Upper lobe of left lung (tissue), 6 donors: ENCODE measurements around the gene KIAA2012. TPM values are rescaled to one million over a fixed set of nuclear protein-coding genes. Genes with fewer than 3 reads are reported as not detected.

ENCODE experiments used
- ATAC-seq, 2 donors: fragments of 200-7000 bp; cut with Tn5 transposase; one replicate each; pipeline ENCODE4 v1.9.1; 2022; ENCODE audit warnings: mild to moderate bottlenecking in 2 of 2, moderate library complexity in 2 of 2; ENCODE audit not compliant: low FRiP score in 2 of 2
- DNase-seq, 2 donors: peaks; one replicate each; pipeline ENCODE4 v3.0.0-alpha.2; 2019 to 2020
- H3K27ac ChIP-seq, 4 donors: fragments of 200-600 bp; sonication (generic); one replicate each; pipeline ENCODE4 v1.5.1; 2016 to 2019
- H3K27me3 ChIP-seq, 4 donors: fragments of 200-600 bp; sonication (generic); one replicate each; pipeline ENCODE4 v1.5.1; 2017 to 2019
- H3K36me3 ChIP-seq, 4 donors: fragments of 200-600 bp; sonication (generic); one replicate each; pipeline ENCODE4 v1.5.1; 2016 to 2019
- H3K4me1 ChIP-seq, 4 donors: fragments of 200-600 bp; sonication (generic); one replicate each; pipeline ENCODE4 v1.5.1; 2018 to 2019
- H3K4me3 ChIP-seq, 4 donors: fragments of 200-600 bp; sonication (generic); one replicate each; pipeline ENCODE4 v1.5.1; 2017 to 2019; ENCODE audit warnings: mild to moderate bottlenecking in 2 of 4, moderate library complexity in 1 of 4
- H3K9me3 ChIP-seq, 4 donors: fragments of 200-600 bp; sonication (generic); one replicate each; pipeline ENCODE4 v1.5.1; 2018 to 2019
- CTCF ChIP-seq, 6 experiments: fragments of 450-650 bp in 4 of 6; fragments of 200-600 bp in 2 of 6; sonication (generic) in 2 of 6; IDR thresholded peaks; one replicate each; pipeline ENCODE4 v1.5.1; 2016 to 2019; ENCODE audit warnings: antibody characterized with exemption in 6 of 6
- EP300 ChIP-seq, 4 donors: sonication (generic); formaldehyde crosslinking; IDR thresholded peaks; one replicate each; pipeline ENCODE4 v1.5.1; 2017; ENCODE audit warnings: antibody characterized with exemption in 4 of 4, control low read depth in 2 of 4
- POLR2A ChIP-seq, 4 donors: fragments of 450-650 bp; IDR thresholded peaks; one replicate each; pipeline ENCODE4 v1.5.1; 2016 to 2017; ENCODE audit warnings: antibody characterized with exemption in 4 of 4, mild to moderate bottlenecking in 2 of 4
- POLR2AphosphoS5 ChIP-seq, 2 donors: sonication (generic); formaldehyde crosslinking; IDR thresholded peaks; one replicate each; pipeline ENCODE4 v1.5.1; 2017; ENCODE audit warnings: antibody characterized with exemption in 2 of 2
- WGBS, 2 donors: methylation state at CpG; one replicate each; pipeline ENCODE4 v1.1.5; 2017 to 2018; 5-methylcytosine and 5-hydroxymethylcytosine counted together
- total RNA-seq, 6 donors: library from RNA; depleted of rRNA in 4 of 6; stranded (reverse); fragments of >200 nt in 4 of 6; gene quantifications; one replicate each; pipeline versions ENCODE4 v1.1.0 to v1.2.1, GENCODE V29; 2016 to 2021
- donor health status: DM: no; HTN: no; CAD: no; lungs with moderate emphysema.
- donor health status: DM: no; HTN: yes; CAD: no; lungs with severe emphysema.

KIAA2012 gene
- total RNA-seq, 6 donors from 2014 or later: 0.74 to 13.3 (median 2.2) TPM; not detected in 1

DNA sequence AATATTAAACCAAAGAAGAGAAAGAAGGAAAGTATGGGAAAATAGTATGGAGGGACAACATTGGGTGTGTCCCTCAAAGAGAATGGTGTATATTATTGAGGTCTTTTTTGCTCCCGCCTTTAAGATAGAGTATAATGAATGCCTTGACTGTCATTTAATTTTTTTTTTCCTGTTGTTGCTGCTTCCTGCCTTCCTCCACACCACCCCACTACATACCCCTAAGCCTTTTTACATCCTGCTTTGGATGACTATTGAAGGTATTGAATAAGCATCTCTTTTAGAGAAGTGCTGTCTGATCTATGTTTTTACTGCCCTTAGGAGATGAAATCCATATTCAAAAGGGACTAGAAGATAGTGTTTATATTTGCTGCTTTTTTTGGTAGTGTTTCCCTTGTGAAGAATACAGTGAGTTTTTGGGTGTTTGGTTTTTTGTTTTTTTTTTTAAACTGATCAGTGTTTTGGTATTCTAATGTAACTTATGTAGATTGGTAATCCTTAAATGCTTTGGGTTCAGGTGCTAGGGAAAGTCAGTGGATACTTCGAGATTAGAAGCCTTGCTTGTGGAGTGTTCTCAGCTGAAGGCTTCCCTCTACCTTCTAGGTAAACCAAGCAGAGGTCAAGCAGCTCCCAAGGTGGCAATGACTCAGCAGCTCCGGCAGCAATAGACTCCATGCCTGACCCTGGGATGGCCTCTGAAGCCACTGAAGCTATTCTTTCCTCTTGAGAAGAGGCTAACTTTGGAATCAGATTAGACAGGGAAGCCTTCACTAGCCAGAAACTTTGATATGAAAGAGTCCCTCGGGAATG, 34.4 kb upstream of the KIAA2012 start:
- Histone ChIP-seq H3K36me3 (no peaks in the 10 kb centered on the region), H3K4me3 (no peak overlapping the region), H3K4me1 (peaks cover 11 to 41% (median 21%) of the 10 kb centered on the region in 4 donors), H3K9me3 (no peaks in the 10 kb centered on the region), H3K27me3 (peaks cover 0 to 21% (median 7%) of the 10 kb centered on the region in 4 donors), H3K27ac (no peak overlapping the region)
- no peak for TF ChIP-seq EP300 (IDR thresholded peaks at IDR 0.05)
- no peak for TF ChIP-seq POLR2AphosphoS5 (IDR thresholded peaks at IDR 0.05)
- no peak for TF ChIP-seq POLR2A (IDR thresholded peaks at IDR 0.05)
- TF ChIP-seq CTCF (IDR thresholded peaks at IDR 0.05): no peak
- peak in 1 of 2 donors; percentile 85 for DNase-seq
- no peak for ATAC-seq
- 33 to 41% methylated on average over 4 of the region's 4 CpGs for WGBS, 2 donors

- no peak overlapping the region for H3K4me3 ChIP-seq
- no peak for ATAC-seq
- WGBS, 2 donors: 26 to 36% methylated on average over 13 of the region's 13 CpGs
Measured at GRCh38 chr2:202039278-202040078, 33.6 kb upstream of the KIAA2012 start.

GRCh38 chr2:202040079-202040844, 32.8 kb upstream of the KIAA2012 start:
- ATAC-seq: no peak
- TF ChIP-seq EP300 (IDR thresholded peaks at IDR 0.05): no peak
- no peak for TF ChIP-seq POLR2AphosphoS5 (IDR thresholded peaks at IDR 0.05)
- TF ChIP-seq CTCF (IDR thresholded peaks at IDR 0.05): no peak
- no peak for TF ChIP-seq POLR2A (IDR thresholded peaks at IDR 0.05)
- H3K27ac ChIP-seq: no peak overlapping the region
- no peak for DNase-seq
- H3K9me3 ChIP-seq: no peaks in the 10 kb centered on the region
- no peaks in the 10 kb centered on the region for H3K36me3 ChIP-seq
- peaks cover 0 to 15% (median 3%) of the 10 kb centered on the region in 4 donors for H3K27me3 ChIP-seq
- H3K4me1 ChIP-seq: peaks cover 4 to 25% (median 12%) of the 10 kb centered on the region in 4 donors
- 74 to 88% methylated on average over 4 of the region's 4 CpGs for WGBS, 2 donors
- H3K4me3 ChIP-seq: no peak overlapping the region

More at GRCh38 chr2:202039278-202040078, 33.6 kb upstream of the KIAA2012 start:
- Histone ChIP-seq H3K4me1 (peaks cover 11 to 33% (median 20%) of the 10 kb centered on the region in 4 donors), H3K27ac (no peak overlapping the region), H3K27me3 (peaks cover 0 to 19% (median 7%) of the 10 kb centered on the region in 4 donors), H3K9me3 (no peaks in the 10 kb centered on the region), H3K36me3 (no peaks in the 10 kb centered on the region)
- no peak for DNase-seq
- TF ChIP-seq POLR2AphosphoS5 (IDR thresholded peaks at IDR 0.05) (no peak), EP300 (IDR thresholded peaks at IDR 0.05) (no peak)

- Histone ChIP-seq H3K27ac (no peak overlapping the region), H3K4me1 (peaks cover 0 to 8% (median 3%) of the 10 kb centered on the region in 4 donors), H3K9me3 (no peaks in the 10 kb centered on the region), H3K4me3 (no peak overlapping the region), H3K27me3 (no peaks in the 10 kb centered on the region), H3K36me3 (no peaks in the 10 kb centered on the region)
- TF ChIP-seq POLR2AphosphoS5 (IDR thresholded peaks at IDR 0.05) (no peak), CTCF (IDR thresholded peaks at IDR 0.05) (no peak), EP300 (IDR thresholded peaks at IDR 0.05) (no peak), POLR2A (IDR thresholded peaks at IDR 0.05) (no peak)
- no peak for ATAC-seq
- no peak for DNase-seq
- 93 to 96% methylated on average over 5 of the region's 5 CpGs for WGBS, 2 donors
Measured at GRCh38 chr2:202042444-202042843, 30.6 kb upstream of the KIAA2012 start.
